HCT116 (cell line): Measurements from ENCODE around the gene FSCN2. TPM values are rescaled to one million over a fixed set of nuclear protein-coding genes. Genes with fewer than 3 reads are reported as not detected.
"Not testable (repeated sequence)": the region's sequence is repeated elsewhere in the genome, so short reads cannot be mapped to it uniquely, and the experiment has no call there.

Experiments used
- ATAC-seq: fragments of 200-7000 bp; cut with Tn5 transposase; 2 replicates; pipeline ENCODE4 v1.9.1; 2020; ENCODE audit warnings: mild to moderate bottlenecking, moderate library complexity
- BruUV-seq: library from RNA; stranded (reverse); fragments of 400-500 nt; replicated peaks from 2 replicates; lab custom pipeline; 2021; lab: Mats Ljungman, UMichigan
- CTCF ChIA-PET: fragments of 300-600 bp; sonication (Branson Sonifier 250); formaldehyde crosslinking; loops from one replicate; lab custom pipeline; 2021; ENCODE audit warnings: antibody characterized with exemption; lab: Charles Lee
- POLR2A ChIA-PET: fragments of 300-600, 350-600 bp; sonication (Branson Sonifier 250); formaldehyde crosslinking; loops from one replicate; lab custom pipeline; 2021; ENCODE audit warnings: antibody characterized with exemption; lab: Charles Lee
- RAD21 ChIA-PET, 2 experiments: fragments of 300-600 bp; sonication (Branson Sonifier 250); formaldehyde crosslinking; loops; one replicate each; lab custom pipeline; 2023; ENCODE audit warnings: low total read pairs in 2 of 2; ENCODE audit not compliant: uncharacterized antibody in 2 of 2, unreplicated experiment in 2 of 2, low non-redundant PET in 1 of 2; lab: Charles Lee
- DNase-seq: peaks from one replicate; pipeline ENCODE4 v3.0.0-alpha.2; 2010; ENCODE audit warnings: low read depth, low spot score
- H2AFZ ChIP-seq: fragments of 200-600 bp; shearing (Covaris generic), sonication (generic); 2 replicates; pipeline ENCODE4 v1.6.1; 2017; ENCODE audit warnings: low read depth, mixed run types, mixed read lengths, antibody characterized with exemption, low read length; ENCODE audit not compliant: poor library complexity, severe bottlenecking
- H3K27ac ChIP-seq: 2 replicates; pipeline ENCODE4 v1.5.1; 2012; ENCODE audit warnings: low read depth, low read length
- H3K27me3 ChIP-seq: fragments of 200-600 bp; sonication (generic); 2 replicates; pipeline ENCODE4 v1.6.1; 2016; ENCODE audit warnings: mixed run types, low read length, mixed read lengths; ENCODE audit not compliant: insufficient read depth
- H3K36me3 ChIP-seq, 2 experiments: fragments of 200-500 bp in 1 of 2; fragments of 200-600 bp in 1 of 2; sonication (Bioruptor generic) in 1 of 2; sonication (generic) in 1 of 2; 2 replicates each; pipeline versions ENCODE4 v1.5.1 to v1.6.1; 2014 to 2016; ENCODE audit warnings: low read length in 2 of 2, inconsistent platforms in 1 of 2, mixed read lengths in 1 of 2, mixed run types in 1 of 2; ENCODE audit not compliant: insufficient read depth in 2 of 2, control insufficient read depth in 1 of 2
- H3K4me1 ChIP-seq, 2 experiments: fragments of 200-600 bp in 1 of 2; sonication (generic) in 1 of 2; 2 replicates each; pipeline versions ENCODE4 v1.5.1 to v1.6.1; 2012 to 2017; ENCODE audit warnings: low read length in 2 of 2, inconsistent platforms in 1 of 2, mild to moderate bottlenecking in 1 of 2, mixed read lengths in 1 of 2, mixed run types in 1 of 2, moderate library complexity in 1 of 2; ENCODE audit not compliant: insufficient read depth in 2 of 2, control insufficient read depth in 1 of 2
- H3K4me2 ChIP-seq: fragments of 200-600 bp; sonication (generic); 2 replicates; pipeline ENCODE4 v1.6.1; 2017; ENCODE audit warnings: mixed run types, low read length, mixed read lengths
- H3K4me3 ChIP-seq, 2 experiments: fragments of 200-600 bp in 1 of 2; sonication (generic) in 1 of 2; replicated peaks in 1 of 2; 2 replicates each; pipeline ENCODE4 v1.5.1; 2011 to 2016; ENCODE audit warnings: low read length in 2 of 2, control low read depth in 1 of 2, low read depth in 1 of 2, mild to moderate bottlenecking in 1 of 2, mixed read lengths in 1 of 2, mixed run types in 1 of 2
- H3K79me2 ChIP-seq: fragments of 200-600 bp; sonication (generic); 2 replicates; pipeline ENCODE4 v1.6.1; 2017; ENCODE audit warnings: mild to moderate bottlenecking, mixed run types, low read length, moderate library complexity, mixed read lengths; ENCODE audit not compliant: insufficient read depth
- H3K9ac ChIP-seq: fragments of 200-600 bp; sonication (generic); 2 replicates; pipeline ENCODE4 v1.6.1; 2016; ENCODE audit warnings: low read length, mixed read lengths
- H3K9me2 ChIP-seq: fragments of 200-600 bp; sonication (generic), shearing (Covaris generic); 2 replicates; pipeline ENCODE4 v1.6.1; 2017; ENCODE audit warnings: mixed run types, mild to moderate bottlenecking, moderate library complexity; ENCODE audit not compliant: insufficient read depth
- H3K9me3 ChIP-seq, 2 experiments: fragments of 200-500 bp in 1 of 2; fragments of 200-600 bp in 1 of 2; sonication (Bioruptor generic) in 1 of 2; sonication (generic) in 1 of 2; 2 replicates each; pipeline ENCODE4 v1.6.1; 2014 to 2017; ENCODE audit warnings: low read length in 2 of 2, mixed read lengths in 2 of 2, inconsistent platforms in 1 of 2, low read depth in 1 of 2, mild to moderate bottlenecking in 1 of 2, mixed run types in 1 of 2, moderate library complexity in 1 of 2; ENCODE audit not compliant: control insufficient read depth in 1 of 2, insufficient read depth in 1 of 2
- H4K20me1 ChIP-seq: fragments of 200-600 bp; sonication (generic), shearing (Covaris generic); 2 replicates; pipeline ENCODE4 v1.6.1; 2017; ENCODE audit warnings: mixed run types, mild to moderate bottlenecking, moderate library complexity; ENCODE audit not compliant: insufficient read depth
- ATF3 ChIP-seq: IDR thresholded peaks from 2 replicates; pipeline ENCODE4 v1.6.1; 2012
- CBX3 ChIP-seq: IDR thresholded peaks from 2 replicates; pipeline ENCODE4 v1.6.1; 2012; ENCODE audit warnings: low read depth
- EGR1 ChIP-seq: IDR thresholded peaks from 2 replicates; pipeline ENCODE4 v1.6.1; 2012; ENCODE audit warnings: low read depth
- EZH2 ChIP-seq: fragments of 200-600 bp; sonication (generic); IDR thresholded peaks from 2 replicates; pipeline ENCODE4 v1.6.1; 2017; ENCODE audit warnings: antibody characterized with exemption, mixed run types
- EZH2phosphoT487 ChIP-seq: fragments of 200-600 bp; IDR thresholded peaks from 2 replicates; pipeline ENCODE4 v1.6.1; 2018; ENCODE audit warnings: antibody characterized with exemption, borderline replicate concordance
- FOSL1 ChIP-seq: IDR thresholded peaks from 2 replicates; pipeline ENCODE4 v1.6.1; 2012; ENCODE audit warnings: low read depth
- POLR2A ChIP-seq: IDR thresholded peaks from 2 replicates; pipeline ENCODE4 v1.7.0; 2011; ENCODE audit warnings: borderline replicate concordance; ENCODE audit not compliant: insufficient read depth, insufficient read length; ENCODE audit errors: extremely low read depth
- POLR2AphosphoS5 ChIP-seq: IDR thresholded peaks from 2 replicates; pipeline ENCODE4 v1.6.1; 2011; ENCODE audit warnings: mild to moderate bottlenecking, low read depth, low read length, moderate library complexity
- REST ChIP-seq: IDR thresholded peaks from 2 replicates; pipeline ENCODE4 v1.6.1; 2012; ENCODE audit warnings: low read depth
- SIN3A ChIP-seq: IDR thresholded peaks from 2 replicates; pipeline ENCODE4 v1.6.1; 2012; ENCODE audit warnings: low read depth
- SP1 ChIP-seq: IDR thresholded peaks from 2 replicates; pipeline ENCODE4 v1.6.1; 2012; ENCODE audit warnings: low read depth
- SRF ChIP-seq: IDR thresholded peaks from 2 replicates; pipeline ENCODE4 v1.6.1; 2012; ENCODE audit warnings: low read depth
- YY1 ChIP-seq: IDR thresholded peaks from 2 replicates; pipeline ENCODE4 v1.6.1; 2011; ENCODE audit warnings: low read length, low read depth, moderate library complexity, mild to moderate bottlenecking; ENCODE audit not compliant: insufficient replicate concordance; ENCODE audit errors: extremely low read depth
- ZBTB33 ChIP-seq: IDR thresholded peaks from 2 replicates; pipeline ENCODE4 v1.6.1; 2011; ENCODE audit warnings: mild to moderate bottlenecking, low read length, moderate library complexity; ENCODE audit not compliant: insufficient replicate concordance; ENCODE audit errors: extremely low read depth
- ZFX ChIP-seq: fragments of 450-650 bp; IDR thresholded peaks from 2 replicates; pipeline ENCODE4 v1.6.1; 2017
- intact Hi-C: fragments of 100-400 bp; cut with micrococcal nuclease; formaldehyde crosslinking; loops from 2 replicates; pipeline ENCODE4 v1.10.0; 2022
- total RNA-seq: library from RNA; stranded (reverse); gene quantifications from one replicate; pipeline ENCODE4 v1.2.1, GENCODE V29; 2021; ENCODE audit not compliant: unreplicated experiment

FSCN2 gene
- total RNA-seq, 1 experiment from 2014 or later, result 10.1 TPM

- POLR2A ChIA-PET, CTCF ChIA-PET: not testable (repeated sequence)
These were observed 3.8 kb downstream of the FSCN2 start for GRCh38 chr17:81531998-81532404.

GRCh38 chr17:81532490-81533287 lies 4.5 kb downstream of the FSCN2 start:
- ChIA-PET RAD21 (no interaction called here), CTCF (no interaction called here), POLR2A (no interaction called here)
- ATAC-seq, result no peak
- Histone ChIP-seq H3K4me3 (no peak overlapping the region), H3K9me3 (peaks cover 0 to 7% of the 10 kb centered on the region in 2 experiments; a peak in 1 of 4 replicates), H3K9me2 (no peaks in the 10 kb centered on the region), H3K36me3 (no peaks in the 10 kb centered on the region), H3K9ac (no peak overlapping the region), H3K4me2 (no peak overlapping the region), H3K4me1 (peaks cover 7 to 23% of the 10 kb centered on the region in 2 experiments), H4K20me1 (no peaks in the 10 kb centered on the region), H3K27ac (no peak overlapping the region), H3K27me3 (no peaks in the 10 kb centered on the region), H3K79me2 (no peaks in the 10 kb centered on the region), H2AFZ (no peak overlapping the region)
- no peak for DNase-seq
- intact Hi-C loops, result no loop called here
- no TSS peak for BruUV-seq
- TF ChIP-seq SP1, result no peak
- no peak for TF ChIP-seq ZFX
- no peak for TF ChIP-seq CBX3
- TF ChIP-seq SIN3A, result no peak
- no peak for TF ChIP-seq SRF
- no peak for TF ChIP-seq ZBTB33
- no peak for TF ChIP-seq ATF3
- no peak for TF ChIP-seq FOSL1
- TF ChIP-seq POLR2A, result no peak
- no peak for TF ChIP-seq EGR1
- no peak for TF ChIP-seq EZH2phosphoT487
- TF ChIP-seq EZH2, result no peak
- TF ChIP-seq YY1, result no peak
- no peak for TF ChIP-seq REST
- no peak for TF ChIP-seq POLR2AphosphoS5

More at GRCh38 chr17:81531998-81532404, 3.8 kb downstream of the FSCN2 start:
- BruUV-seq, H2AFZ ChIP-seq, RAD21 ChIA-PET, H4K20me1 ChIP-seq, intact Hi-C loops, H3K79me2 ChIP-seq, H3K9ac ChIP-seq, H3K4me3 ChIP-seq, H3K4me2 ChIP-seq, H3K36me3 ChIP-seq, H3K27ac ChIP-seq, H3K9me3 ChIP-seq, DNase-seq, H3K9me2 ChIP-seq, H3K27me3 ChIP-seq, ATAC-seq: not testable (repeated sequence)
- H3K4me1 ChIP-seq, result peaks cover 14 to 24% of the 10 kb centered on the region in 2 experiments
